ENCODE results near the gene LSG1.

LSG1 gene

GRCh38 chr3:194671900-194672808 is at the start of gene LSG1:
LSG1 (minus strand) TSS chr3:194672191; CDS start chr3:194672162, 29 bp downstream.
- DNase-seq (ENCODE audit: low read depth) = peak; percentile 86

GRCh38 chr3:194720048-194720447 is 48.1 kb upstream of the LSG1 start:
- no peak for DNase-seq (ENCODE audit: low read depth)

GRCh38 chr3:194718079-194718478 is 46.1 kb upstream of the LSG1 start:
- no peak for DNase-seq (ENCODE audit: low read depth)

GRCh38 chr3:194715022-194715800 is 43.2 kb upstream of the LSG1 start:
- DNase-seq (ENCODE audit: low read depth) = no peak

- DNase-seq (ENCODE audit: low read depth) = no peak
Observed at GRCh38 chr3:194714564-194714963, 42.6 kb upstream of the LSG1 start.

- DNase-seq (ENCODE audit: low read depth) = no peak
Observed at GRCh38 chr3:194714137-194714455, 42.1 kb upstream of the LSG1 start.

- DNase-seq (ENCODE audit: low read depth) = no peak
Observed at GRCh38 chr3:194713299-194714136, 41.5 kb upstream of the LSG1 start.

- no peak for DNase-seq (ENCODE audit: low read depth)
Observed at GRCh38 chr3:194711913-194712312, 39.9 kb upstream of the LSG1 start.

GRCh38 chr3:194711286-194711685 is 39.3 kb upstream of the LSG1 start:
- no peak for DNase-seq (ENCODE audit: low read depth)

GRCh38 chr3:194707147-194707540 is 35.2 kb upstream of the LSG1 start:
- DNase-seq (ENCODE audit: low read depth) = no peak

- DNase-seq (ENCODE audit: low read depth) = no peak
Observed at GRCh38 chr3:194705761-194706160, 33.8 kb upstream of the LSG1 start.

- DNase-seq (ENCODE audit: low read depth) = no peak
Observed at GRCh38 chr3:194705227-194705626, 33.2 kb upstream of the LSG1 start.

GRCh38 chr3:194702545-194702944 is 30.6 kb upstream of the LSG1 start:
- DNase-seq (ENCODE audit: low read depth) = no peak

- no peak for DNase-seq (ENCODE audit: low read depth)
Observed at GRCh38 chr3:194696702-194697101, 24.7 kb upstream of the LSG1 start.

GRCh38 chr3:194691481-194692283 is 19.7 kb upstream of the LSG1 start:
- DNase-seq (ENCODE audit: low read depth) = no peak

- DNase-seq (ENCODE audit: low read depth) = no peak
Observed at GRCh38 chr3:194690501-194691372, 18.7 kb upstream of the LSG1 start.

GRCh38 chr3:194689493-194689944 is 17.5 kb upstream of the LSG1 start:
- DNase-seq (ENCODE audit: low read depth) = no peak

- no peak for DNase-seq (ENCODE audit: low read depth)
Observed at GRCh38 chr3:194688946-194689345, 17.0 kb upstream of the LSG1 start.

- DNase-seq (ENCODE audit: low read depth) = peak; percentile 12
Observed at GRCh38 chr3:194688200-194688740, 16.3 kb upstream of the LSG1 start.

GRCh38 chr3:194687638-194688199 is 15.7 kb upstream of the LSG1 start:
- DNase-seq (ENCODE audit: low read depth) = peak; percentile 74
